Measurements from ENCODE around the gene SPATA13.

GRCh38 chr13:24355103-24355502, 194.6 kb downstream of the SPATA13 start:
- TF ChIP-seq ZBTB17 (tag by site-specific recombination; IDR thresholded peaks at IDR 0.05): no peak
- TF ChIP-seq CTCF (tag by site-specific recombination; IDR thresholded peaks at IDR 0.05): no peak
- TF ChIP-seq ZNF624 (tag by site-specific recombination; IDR thresholded peaks at IDR 0.05): no peak
- TF ChIP-seq ZNF292 (tag by site-specific recombination; IDR thresholded peaks at IDR 0.05; ENCODE audit: borderline replicate concordance, low read depth): no peak
- TF ChIP-seq YY1 (tag by site-specific recombination; IDR thresholded peaks at IDR 0.05): no peak
- TF ChIP-seq ZNF549 (tag by site-specific recombination; IDR thresholded peaks at IDR 0.05): no peak
- TF ChIP-seq REST (tag by site-specific recombination; IDR thresholded peaks at IDR 0.05): no peak
- TF ChIP-seq ZNF24 (tag by site-specific recombination; IDR thresholded peaks at IDR 0.05): no peak
- no peak for TF ChIP-seq ZNF280D (tag by site-specific recombination; IDR thresholded peaks at IDR 0.05)
- no peak for TF ChIP-seq MYNN (tag by site-specific recombination; IDR thresholded peaks at IDR 0.05; ENCODE audit: borderline replicate concordance)
- no peak for TF ChIP-seq ZNF639 (tag by site-specific recombination; IDR thresholded peaks at IDR 0.05)

Measured in HEK293 (cell line).